ENCODE measurements around the gene BDP1.

- no peak for TF ChIP-seq EHMT2 (IDR thresholded peaks at IDR 0.05; ENCODE audit: low read depth)
- no peak for TF ChIP-seq CTCF (IDR thresholded peaks at IDR 0.05)
- no peak for TF ChIP-seq GATA3 (IDR thresholded peaks at IDR 0.05; ENCODE audit: borderline replicate concordance)
- no peak for TF ChIP-seq JUN (IDR thresholded peaks at IDR 0.05)
- TF ChIP-seq JUNB (IDR thresholded peaks at IDR 0.05): no peak
- TF ChIP-seq EP300 (IDR thresholded peaks at IDR 0.05): no peak
Observed at GRCh38 chr5:71522151-71522550, 66.7 kb downstream of the BDP1 start.

Measured in A549 (cell line).